ENCODE data around the gene NTM. TPM values are rescaled to one million over a fixed set of nuclear protein-coding genes. Genes with fewer than 3 reads are reported as not detected.

Gene NTM
- total and polyA plus RNA-seq, 2 experiments from 2014 or later, result 25.9 to 49.0 TPM

- H3K27me3 ChIP-seq (replicated peaks; ENCODE audit: insufficient read depth), result no peaks in the 10 kb centered on the region
- WGBS, 2 experiments (ENCODE audit: low coverage in 1 of 2, low lambda C conversion rate in 2 of 2, missing lambda C conversion rate in 2 of 2), result 72 to 79% methylated on average over 5 of the region's 5 CpGs
- in situ Hi-C loops (cut with MboI), result no loop called here
- no peak overlapping the region for H2AFZ ChIP-seq
- H4K20me1 ChIP-seq (ENCODE audit: insufficient read depth), result no peaks in the 10 kb centered on the region
- no peaks in the 10 kb centered on the region for H3K9me2 ChIP-seq (ENCODE audit: insufficient read depth)
- H3K4me2 ChIP-seq (ENCODE audit: unreplicated experiment), result no peak overlapping the region
- H3K27ac ChIP-seq, result no peak overlapping the region
- H3K36me3 ChIP-seq (ENCODE audit: low read depth), result no peaks in the 10 kb centered on the region
- DNase-seq, result peak; percentile 60
- TF ChIP-seq EZH2 (IDR thresholded peaks at IDR 0.05; ENCODE audit: insufficient read depth, poor library complexity, severe bottlenecking) (no peak), EZH2phosphoT487 (IDR thresholded peaks at IDR 0.05; ENCODE audit: insufficient read depth, low read depth) (no peak)
- no peaks in the 10 kb centered on the region for H3K79me2 ChIP-seq (ENCODE audit: insufficient read depth)
- H3K9me3 ChIP-seq (ENCODE audit: low read depth), result no peaks in the 10 kb centered on the region
- H3K9ac ChIP-seq, result no peak overlapping the region
- no peak overlapping the region for H3K4me3 ChIP-seq
- H3F3A ChIP-seq (ENCODE audit: insufficient read depth), result no peaks in the 10 kb centered on the region
- H3K4me1 ChIP-seq (ENCODE audit: insufficient read depth), result no peaks in the 10 kb centered on the region
These were observed 941.7 kb downstream of the NTM start for GRCh38 chr11:132312161-132312560.

- 24 to 26% methylated on average over 8 of the region's 8 CpGs for WGBS, 2 experiments (ENCODE audit: low coverage in 1 of 2, low lambda C conversion rate in 2 of 2, missing lambda C conversion rate in 2 of 2)
- Histone ChIP-seq H3K4me2 (ENCODE audit: unreplicated experiment) (no peak overlapping the region), H3K27ac (no peak overlapping the region), H3K9ac (no peak overlapping the region), H4K20me1 (ENCODE audit: insufficient read depth) (no peaks in the 10 kb centered on the region), H3F3A (ENCODE audit: insufficient read depth) (no peaks in the 10 kb centered on the region), H3K27me3 (replicated peaks; ENCODE audit: insufficient read depth) (no peaks in the 10 kb centered on the region), H3K9me2 (ENCODE audit: insufficient read depth) (no peaks in the 10 kb centered on the region), H3K9me3 (ENCODE audit: low read depth) (no peaks in the 10 kb centered on the region), H3K4me1 (ENCODE audit: insufficient read depth) (no peaks in the 10 kb centered on the region), H3K79me2 (ENCODE audit: insufficient read depth) (no peaks in the 10 kb centered on the region), H3K4me3 (no peak overlapping the region), H3K36me3 (ENCODE audit: low read depth) (no peaks in the 10 kb centered on the region), H2AFZ (no peak overlapping the region)
- DNase-seq, result peak; percentile 59
- no peak for TF ChIP-seq EZH2phosphoT487 (IDR thresholded peaks at IDR 0.05; ENCODE audit: insufficient read depth, low read depth)
- TF ChIP-seq EZH2 (IDR thresholded peaks at IDR 0.05; ENCODE audit: insufficient read depth, poor library complexity, severe bottlenecking), result no peak
- in situ Hi-C loops (cut with MboI), result no loop called here
These were observed 942.3 kb downstream of the NTM start for GRCh38 chr11:132312701-132313111.

GRCh38 chr11:132314911-132315455, 944.6 kb downstream of the NTM start:
- Histone ChIP-seq H3K36me3 (ENCODE audit: low read depth) (no peaks in the 10 kb centered on the region), H3K9me2 (ENCODE audit: insufficient read depth) (no peaks in the 10 kb centered on the region), H3K4me1 (ENCODE audit: insufficient read depth) (no peaks in the 10 kb centered on the region), H4K20me1 (ENCODE audit: insufficient read depth) (no peaks in the 10 kb centered on the region), H3K4me2 (ENCODE audit: unreplicated experiment) (no peak overlapping the region), H3K27ac (no peak overlapping the region), H3F3A (ENCODE audit: insufficient read depth) (no peaks in the 10 kb centered on the region), H3K9ac (no peak overlapping the region), H3K79me2 (ENCODE audit: insufficient read depth) (no peaks in the 10 kb centered on the region), H2AFZ (no peak overlapping the region), H3K4me3 (no peak overlapping the region), H3K27me3 (replicated peaks; ENCODE audit: insufficient read depth) (no peaks in the 10 kb centered on the region), H3K9me3 (ENCODE audit: low read depth) (no peaks in the 10 kb centered on the region)
- TF ChIP-seq EZH2phosphoT487 (IDR thresholded peaks at IDR 0.05; ENCODE audit: insufficient read depth, low read depth), result no peak
- TF ChIP-seq EZH2 (IDR thresholded peaks at IDR 0.05; ENCODE audit: insufficient read depth, poor library complexity, severe bottlenecking), result no peak
- 80 to 84% methylated on average over 5 of the region's 5 CpGs for WGBS, 2 experiments (ENCODE audit: low coverage in 1 of 2, low lambda C conversion rate in 2 of 2, missing lambda C conversion rate in 2 of 2)
- in situ Hi-C loops (cut with MboI), result no loop called here
- DNase-seq, result no peak

- WGBS, 2 experiments (ENCODE audit: low coverage in 1 of 2, low lambda C conversion rate in 2 of 2, missing lambda C conversion rate in 2 of 2), result 73 to 81% methylated on average over 6 of the region's 6 CpGs
- H3K36me3 ChIP-seq (ENCODE audit: low read depth), result no peaks in the 10 kb centered on the region
These were observed 945.3 kb downstream of the NTM start for GRCh38 chr11:132315696-132316095.

More at GRCh38 chr11:132315696-132316095, 945.3 kb downstream of the NTM start:
- Histone ChIP-seq H3K9me2 (ENCODE audit: insufficient read depth) (no peaks in the 10 kb centered on the region), H3K4me3 (no peak overlapping the region), H3K4me2 (ENCODE audit: unreplicated experiment) (no peak overlapping the region), H3K79me2 (ENCODE audit: insufficient read depth) (no peaks in the 10 kb centered on the region), H2AFZ (no peak overlapping the region), H3K9ac (no peak overlapping the region), H3K9me3 (ENCODE audit: low read depth) (no peaks in the 10 kb centered on the region), H3K4me1 (ENCODE audit: insufficient read depth) (no peaks in the 10 kb centered on the region), H3F3A (ENCODE audit: insufficient read depth) (no peaks in the 10 kb centered on the region), H3K27ac (no peak overlapping the region), H4K20me1 (ENCODE audit: insufficient read depth) (no peaks in the 10 kb centered on the region), H3K27me3 (replicated peaks; ENCODE audit: insufficient read depth) (no peaks in the 10 kb centered on the region)
- TF ChIP-seq EZH2phosphoT487 (IDR thresholded peaks at IDR 0.05; ENCODE audit: insufficient read depth, low read depth) (no peak), EZH2 (IDR thresholded peaks at IDR 0.05; ENCODE audit: insufficient read depth, poor library complexity, severe bottlenecking) (no peak)
- in situ Hi-C loops (cut with MboI), result no loop called here
- DNase-seq, result no peak

Measured in GM23248 (cell line).